Activated CD4-positive, CD25-positive, alpha-beta regulatory T cell treated with anti-CD3 and anti-CD28 coated beads, Interleukin-2, amount 50 U/mL, for 72 hours (primary cell): ENCODE measurements around the gene LGALS3BP.
A peak's percentile ranks its signal among the peaks of the same experiment; 100 is the strongest.

Source experiments
- DNase-seq: peaks from one replicate; pipeline ENCODE4 v3.0.0; 2021

The LGALS3BP gene

DNA sequence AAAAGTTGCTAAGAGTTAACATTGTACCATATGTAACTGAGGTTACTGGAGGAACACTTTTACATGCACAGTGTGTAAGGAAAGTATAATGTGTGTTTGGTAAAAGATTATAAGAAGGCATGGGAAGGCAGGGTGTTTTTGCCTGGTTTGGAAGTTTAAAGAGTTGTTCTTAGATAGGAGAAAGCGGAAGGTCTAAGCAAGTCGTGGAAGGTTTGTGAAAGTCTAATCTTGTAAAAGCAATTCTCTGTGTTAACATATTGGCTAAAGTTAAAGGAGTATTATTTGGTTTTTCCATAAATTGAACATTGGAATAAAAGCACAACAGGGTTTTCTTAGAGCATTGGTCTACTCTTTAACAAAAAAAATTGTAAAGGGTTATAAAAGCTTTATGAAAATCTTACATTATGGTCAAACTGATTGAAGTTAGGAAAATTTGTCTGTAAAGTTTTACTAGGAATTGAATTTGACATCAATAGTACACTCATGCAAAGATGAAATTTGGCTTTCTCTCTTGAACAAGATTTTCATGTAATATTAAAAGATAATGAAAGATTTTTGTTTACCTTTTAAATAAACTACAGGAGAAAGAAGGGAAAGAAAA, 34.5 kb upstream of the LGALS3BP start:
- no peak for DNase-seq

GRCh38 chr17:79012563-79013134, 32.9 kb upstream of the LGALS3BP start:
- DNase-seq = no peak

GRCh38 chr17:79011451-79012147, 31.9 kb upstream of the LGALS3BP start:
- no peak for DNase-seq

- DNase-seq = no peak
These were observed 30.6 kb upstream of the LGALS3BP start for GRCh38 chr17:79010304-79010646.

DNA sequence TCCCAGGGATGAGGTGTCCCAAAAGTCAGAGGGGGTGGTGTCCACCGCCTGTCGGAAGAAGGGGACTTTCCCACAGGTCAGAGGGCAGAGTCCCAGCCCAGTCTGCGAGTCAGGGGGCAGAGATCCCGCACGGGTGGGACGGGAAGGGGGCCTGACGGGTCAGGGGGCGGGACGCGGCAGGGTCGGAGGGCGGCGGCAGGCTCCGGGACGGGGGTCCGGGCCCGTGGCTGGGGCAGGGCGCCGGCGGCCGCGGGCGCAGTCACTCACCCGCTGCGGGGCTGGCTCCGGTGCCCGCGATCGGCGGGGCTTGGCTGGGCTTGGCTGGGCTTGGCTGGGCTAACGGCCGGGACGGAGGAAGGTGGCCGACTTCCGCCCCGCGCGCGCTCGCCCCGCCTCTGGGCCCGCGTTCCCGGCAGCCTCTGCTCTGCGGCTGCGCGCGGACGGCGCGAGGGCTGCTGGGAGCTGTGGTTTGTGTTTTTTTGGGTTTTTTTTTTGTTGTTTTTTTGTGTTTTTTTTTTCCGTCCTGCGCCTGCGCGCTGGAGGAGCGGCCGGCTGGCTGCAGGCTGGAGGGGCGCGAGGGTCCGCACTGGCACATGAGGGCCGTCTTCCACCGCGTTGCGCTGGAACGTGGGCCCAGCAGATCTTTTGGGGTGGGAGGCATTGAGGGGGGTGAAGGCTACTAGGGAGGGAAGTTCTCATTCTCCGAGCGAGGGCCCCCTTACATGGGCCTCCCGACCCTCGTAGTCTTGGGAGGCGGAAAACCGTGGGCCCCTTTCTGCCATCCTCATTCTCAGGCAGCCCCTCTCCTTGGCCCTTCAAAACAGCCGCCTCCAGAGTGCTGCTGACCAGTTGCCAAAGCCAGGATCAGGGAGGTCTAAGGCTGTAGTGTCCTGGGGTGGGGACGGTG, 29.9 kb upstream of the LGALS3BP start, which contains the start of gene CANT1:
TSS of gene CANT1 (minus strand) at position 368 of the 907 bp plus-strand sequence. CDS start 12,142 bp downstream, outside the sequence.
- DNase-seq = peak; percentile 89

DNA sequence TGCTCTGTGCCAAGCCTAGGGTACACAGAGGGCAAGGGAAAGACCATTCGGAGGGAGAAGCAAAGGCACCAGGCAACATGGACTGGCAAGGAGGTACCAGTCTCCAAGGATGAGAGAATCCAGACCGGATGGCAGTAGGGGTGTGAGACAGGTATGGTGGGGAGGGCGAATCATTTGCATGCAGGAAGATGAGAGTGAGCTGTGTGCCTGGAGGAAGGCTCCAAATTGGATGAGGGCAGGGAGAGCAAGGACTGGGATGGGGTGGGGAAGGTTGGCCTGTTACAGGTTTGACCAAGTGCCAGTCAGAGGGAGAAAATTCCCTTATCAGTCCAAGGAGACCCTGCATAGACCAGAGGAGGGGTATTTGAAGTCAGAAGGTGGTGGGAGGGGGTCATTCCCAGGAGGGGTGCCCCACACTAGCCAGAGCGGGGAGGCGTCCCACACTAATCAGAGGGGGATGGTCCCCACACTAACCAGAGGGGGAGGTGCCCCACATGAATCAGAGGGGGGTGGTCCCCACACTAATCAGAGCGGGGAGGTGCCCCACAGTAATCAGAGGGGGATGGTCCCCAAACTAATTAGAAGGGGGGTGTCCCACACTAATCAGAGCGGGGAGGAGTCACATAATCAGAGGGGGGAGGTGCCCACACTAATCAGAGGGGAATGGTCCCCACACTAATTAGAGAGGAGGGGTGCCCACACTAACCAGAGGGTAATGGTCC, 29.1 kb upstream of the LGALS3BP start:
- no peak for DNase-seq

DNA sequence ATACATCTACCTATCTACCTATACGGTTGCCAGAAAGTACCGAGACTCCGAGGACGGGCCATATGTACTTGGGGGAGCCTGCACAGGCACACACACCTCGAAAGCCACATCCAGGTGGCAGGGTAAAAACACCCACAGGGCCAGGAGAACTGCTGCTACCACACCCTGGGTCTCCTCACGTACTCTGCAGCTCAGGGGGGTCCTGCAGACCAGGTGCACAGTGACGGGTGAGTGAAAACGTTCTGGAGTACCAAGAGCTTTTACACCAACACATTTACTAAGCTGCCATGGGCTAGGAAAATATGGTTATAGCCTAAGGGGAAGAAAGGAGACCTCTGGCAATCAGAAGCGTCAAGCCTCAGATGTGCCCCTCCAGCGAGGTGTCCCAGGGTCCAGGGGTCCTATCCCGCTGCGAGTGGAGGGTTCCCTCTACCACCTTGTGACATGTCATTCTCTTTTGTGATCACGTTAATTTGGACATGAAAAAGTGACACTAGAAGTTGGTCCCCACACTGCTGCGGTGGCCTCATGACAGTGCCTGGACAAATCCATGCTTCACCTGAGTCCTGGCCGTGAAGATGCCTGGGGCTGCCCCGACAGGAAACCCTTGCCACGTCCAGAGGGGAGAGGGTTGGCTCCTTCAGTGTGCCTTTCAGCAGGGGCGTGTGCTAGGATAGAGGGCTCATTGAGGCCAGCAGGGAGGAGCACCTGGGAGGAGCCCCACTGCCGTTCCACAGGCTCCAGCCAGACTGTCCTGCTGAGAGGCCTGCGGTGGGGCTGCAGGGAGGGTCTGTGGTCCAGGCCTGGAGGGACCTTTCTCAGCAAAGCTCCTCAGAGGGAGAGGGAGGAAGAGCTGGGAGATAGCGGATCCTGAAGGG, 28.0 kb upstream of the LGALS3BP start:
- no peak for DNase-seq

- DNase-seq = no peak
These were observed 27.2 kb upstream of the LGALS3BP start for GRCh38 chr17:79006794-79007503.

- no peak for DNase-seq
These were observed 26.3 kb upstream of the LGALS3BP start for GRCh38 chr17:79006046-79006445.

DNA sequence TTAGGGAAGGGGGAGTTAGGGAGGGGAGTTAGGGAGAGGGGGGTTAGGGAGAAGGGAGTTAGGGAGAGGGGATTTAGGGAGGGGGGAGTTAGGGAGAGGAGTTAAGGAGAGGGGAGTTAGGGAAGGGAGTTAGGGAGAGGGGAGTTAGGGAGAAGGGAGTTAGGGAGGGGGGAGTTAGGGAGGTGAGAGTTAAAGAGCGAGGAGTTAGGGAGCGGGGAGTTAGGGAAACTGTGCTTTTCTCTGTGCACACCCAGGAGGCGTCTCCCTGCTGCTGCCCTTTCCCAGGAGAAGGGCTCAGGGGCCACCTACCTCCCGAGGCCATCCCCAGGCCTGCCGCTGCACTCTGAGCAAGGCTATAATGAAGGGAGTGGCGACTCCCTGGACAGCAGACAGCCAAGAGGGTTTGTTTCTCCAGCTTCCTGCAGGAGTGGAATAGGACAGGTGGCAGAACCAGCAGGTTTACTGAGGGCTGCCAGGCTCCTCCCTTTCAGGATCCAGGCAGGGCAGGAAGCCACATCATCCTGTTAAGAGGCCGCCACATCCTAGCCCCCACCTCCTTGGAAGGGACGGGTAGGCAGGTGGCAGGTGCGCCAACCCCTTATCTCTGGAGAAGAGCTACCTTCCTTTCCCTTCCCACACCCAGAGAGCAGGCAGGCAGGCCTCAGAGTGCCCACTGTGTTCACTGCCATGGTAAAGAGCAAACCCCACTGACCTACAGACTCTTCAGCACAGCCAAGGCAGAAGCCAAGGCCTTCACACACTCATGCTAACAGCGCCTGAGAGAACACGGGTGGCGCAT, 25.5 kb upstream of the LGALS3BP start:
- DNase-seq = no peak

DNA sequence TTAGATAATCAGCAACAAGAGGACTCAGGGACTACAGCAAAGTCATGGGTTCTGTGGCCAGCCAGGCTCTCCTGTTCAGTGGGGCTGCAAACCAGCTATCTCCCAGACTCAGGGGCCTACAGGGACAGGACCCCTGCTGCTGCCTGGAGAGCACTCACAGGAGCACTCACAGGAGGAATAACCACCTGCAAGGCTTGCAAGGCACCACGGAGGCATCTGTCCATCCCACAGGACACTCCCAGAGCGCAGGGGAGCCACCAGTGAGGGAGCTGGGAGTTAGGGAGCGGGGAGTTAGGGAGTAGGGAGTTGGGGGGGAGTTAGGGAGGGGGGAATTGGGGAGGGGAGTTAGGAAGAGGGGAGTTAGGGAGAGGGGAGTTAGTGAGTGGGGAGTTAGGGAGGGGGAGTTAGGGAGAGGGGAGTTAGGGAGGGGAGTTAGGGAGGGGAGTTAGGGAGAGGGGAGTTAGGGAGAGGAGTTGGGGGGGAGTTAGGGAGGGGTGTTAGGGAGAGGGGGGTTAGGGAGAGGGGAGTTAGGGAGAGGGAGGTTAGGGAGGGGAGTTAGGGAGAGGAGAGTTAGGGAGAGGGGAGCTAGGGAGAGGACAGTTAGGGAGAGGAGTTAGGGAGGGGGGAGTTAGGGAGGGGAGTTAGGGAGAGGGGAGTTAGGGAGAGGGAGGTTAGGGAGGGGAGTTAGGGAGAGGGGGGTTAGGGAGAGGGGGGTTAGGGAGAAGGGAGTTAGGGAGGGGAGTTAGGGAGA, 24.1 kb upstream of the LGALS3BP start:
- no peak for DNase-seq

- DNase-seq = no peak
These were observed 23.3 kb upstream of the LGALS3BP start for GRCh38 chr17:79002796-79003593.

DNA sequence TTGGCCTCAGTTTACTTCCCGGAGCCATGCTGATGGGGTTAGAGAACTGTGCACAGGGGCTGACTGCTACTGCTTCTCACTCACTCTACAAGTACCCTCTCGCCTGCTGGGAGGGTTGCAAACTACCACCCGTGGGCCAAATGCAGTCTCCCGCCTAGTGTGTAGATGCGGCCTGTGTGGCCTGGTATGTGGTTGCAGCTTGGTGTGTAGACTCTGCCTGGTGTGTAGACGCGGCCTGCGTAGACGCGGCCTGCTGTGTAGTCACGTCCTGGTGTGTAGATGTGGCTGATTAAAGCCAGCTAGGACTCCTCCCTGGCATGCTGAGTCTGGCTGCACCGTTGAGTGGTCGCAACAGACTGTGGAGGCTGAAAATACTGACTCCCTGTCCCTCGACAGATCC, 22.6 kb upstream of the LGALS3BP start:
- DNase-seq = no peak

DNA sequence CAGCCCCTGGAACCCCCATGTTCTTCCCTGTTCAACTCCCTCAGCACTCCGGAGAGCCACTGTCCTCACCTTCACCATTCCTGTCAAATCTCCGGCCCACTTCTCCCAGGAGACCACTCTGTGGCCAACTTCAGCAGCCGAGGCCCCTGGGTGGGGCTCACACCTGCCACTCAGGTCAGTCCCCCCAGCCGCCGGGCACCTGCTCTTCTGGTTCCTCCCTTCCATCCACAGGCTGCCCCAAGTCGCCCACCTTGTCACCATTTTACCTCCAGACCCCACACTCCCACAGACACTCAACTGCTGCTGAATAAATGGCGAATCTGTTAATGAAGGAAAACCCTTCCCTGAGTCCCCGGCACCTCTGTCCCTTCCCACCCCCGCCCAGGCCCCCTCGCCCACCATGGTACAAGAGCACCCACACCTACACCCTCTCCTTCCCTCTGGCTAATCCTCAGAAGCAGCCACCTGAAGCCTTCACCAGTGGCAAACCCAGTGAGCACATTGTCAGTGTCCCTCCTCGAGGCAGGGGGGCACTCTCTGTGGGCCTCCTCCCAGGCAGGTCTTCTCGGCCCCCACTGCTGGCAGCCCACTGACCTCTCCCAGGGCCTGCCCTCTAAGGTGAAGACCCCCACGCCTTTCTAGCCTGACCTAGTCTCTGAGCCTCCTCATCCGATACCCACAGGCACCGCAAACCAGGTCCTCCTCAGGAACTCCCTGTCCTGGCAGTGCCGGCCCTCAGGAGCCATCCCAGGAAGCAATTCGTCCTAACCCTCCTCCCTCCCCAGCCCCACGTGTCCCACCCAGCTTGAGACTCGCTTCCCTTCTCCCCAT, 21.7 kb upstream of the LGALS3BP start:
- no peak for DNase-seq

GRCh38 chr17:79000396-79001189, 20.9 kb upstream of the LGALS3BP start:
- DNase-seq = no peak

- DNase-seq = no peak
These were observed 20.2 kb upstream of the LGALS3BP start for GRCh38 chr17:78999947-79000395.
